ENCODE measurements around the gene SLC8A3. TPM values are rescaled to one million over a fixed set of nuclear protein-coding genes. Genes with fewer than 3 reads are reported as not detected.

Gene SLC8A3
- total and polyA plus RNA-seq, 2 of the 13 experiments (the other 11 are each of a cell fraction or from before 2014, with no cell fraction given): 0.01 to 0.02 TPM

- peak; percentile 85 for TF ChIP-seq HMGXB3 (CRISPR knock-in tag; IDR thresholded peaks at IDR 0.05; ENCODE audit: borderline replicate concordance)
- no peak for TF ChIP-seq SRSF4 (IDR thresholded peaks at IDR 0.05; ENCODE audit: low read depth, low read length, poor library complexity, severe bottlenecking)
- TF ChIP-seq STAT5B (CRISPR knock-in tag; IDR thresholded peaks at IDR 0.05): 0 out of 2 replicates have a peak, but pooled peaks have one; percentile 75
- peak; percentile 68; the same call in 1 of the 2 replicates for TF ChIP-seq MEIS2 (CRISPR knock-in tag; IDR thresholded peaks at IDR 0.05)
- TF ChIP-seq NBN (conservative IDR thresholded peaks at IDR 0.05): no peak
- no peak for TF ChIP-seq TFAP4 (IDR thresholded peaks at IDR 0.05; ENCODE audit: borderline replicate concordance, low read depth)
- 0 out of 2 replicates have a peak, but pooled peaks have one; percentile 53 for TF ChIP-seq ZNF124 (CRISPR knock-in tag; IDR thresholded peaks at IDR 0.05)
- TF ChIP-seq SMARCC2 (IDR thresholded peaks at IDR 0.05): no peak
- no peak for TF ChIP-seq ADNP (CRISPR knock-in tag; IDR thresholded peaks at IDR 0.05)
- no peak for TF ChIP-seq ZNF703 (CRISPR knock-in tag; IDR thresholded peaks at IDR 0.05; ENCODE audit: borderline replicate concordance)
- no peak for TF ChIP-seq CREB1 (IDR thresholded peaks at IDR 0.05)
- TF ChIP-seq CREB1 (CRISPR knock-in tag; IDR thresholded peaks at IDR 0.05): no peak
- TF ChIP-seq ZNF317 (CRISPR knock-in tag; IDR thresholded peaks at IDR 0.05): no peak
- TF ChIP-seq HNF4G (IDR thresholded peaks at IDR 0.05; ENCODE audit: borderline replicate concordance, low read depth, low read length): no peak
- no peak for TF ChIP-seq HNF4G (CRISPR knock-in tag; IDR thresholded peaks at IDR 0.05; ENCODE audit: borderline replicate concordance, low read depth)
- TF ChIP-seq HMGXB4 (CRISPR knock-in tag; IDR thresholded peaks at IDR 0.05; ENCODE audit: borderline replicate concordance in 1 of 2, low read depth in 1 of 2): no peak
- TF ChIP-seq ZSCAN21 (CRISPR knock-in tag; IDR thresholded peaks at IDR 0.05; ENCODE audit: borderline replicate concordance): 0 out of 2 replicates have a peak, but pooled peaks have one; percentile 36
- TF ChIP-seq ZNF331 (CRISPR knock-in tag; IDR thresholded peaks at IDR 0.05): peak; percentile 77
- no peak for TF ChIP-seq ZNF761 (CRISPR knock-in tag; conservative IDR thresholded peaks at IDR 0.05)
- TF ChIP-seq TARDBP (CRISPR knock-in tag; IDR thresholded peaks at IDR 0.05): no peak
- no peak for TF ChIP-seq ZFYVE20 (CRISPR knock-in tag; IDR thresholded peaks at IDR 0.05; ENCODE audit: borderline replicate concordance, low read depth)
- TF ChIP-seq NR1H2 (CRISPR knock-in tag; IDR thresholded peaks at IDR 0.05; ENCODE audit: borderline replicate concordance, low read depth): no peak
- TF ChIP-seq ZNF333 (CRISPR knock-in tag; IDR thresholded peaks at IDR 0.05; ENCODE audit: borderline replicate concordance): no peak
- no peak for TF ChIP-seq PHF5A (CRISPR knock-in tag; IDR thresholded peaks at IDR 0.05; ENCODE audit: low read depth, unreplicated experiment)
- TF ChIP-seq SRF (IDR thresholded peaks at IDR 0.05; ENCODE audit: low read depth, low read length): no peak
Measured at GRCh38 chr14:70052990-70053389, 135.8 kb downstream of the SLC8A3 start (continued).
